Activated T-cell treated with anti-CD3 and anti-CD28 coated beads, Interleukin-2, amount 50 U/mL, for 1 hour (primary cell): Measurements from ENCODE around the gene MCCC1.
"Not testable (repeated sequence)": the region's sequence is repeated elsewhere in the genome, so short reads cannot be mapped to it uniquely, and the experiment has no call there.

Experiments used
- DNase-seq: peaks from one replicate; pipeline ENCODE4 v3.0.0-alpha.2; 2020

Gene MCCC1

GRCh38 chr3:183101040-183101439 is 1.7 kb upstream of the MCCC1 start:
- not testable (repeated sequence) for DNase-seq

DNA sequence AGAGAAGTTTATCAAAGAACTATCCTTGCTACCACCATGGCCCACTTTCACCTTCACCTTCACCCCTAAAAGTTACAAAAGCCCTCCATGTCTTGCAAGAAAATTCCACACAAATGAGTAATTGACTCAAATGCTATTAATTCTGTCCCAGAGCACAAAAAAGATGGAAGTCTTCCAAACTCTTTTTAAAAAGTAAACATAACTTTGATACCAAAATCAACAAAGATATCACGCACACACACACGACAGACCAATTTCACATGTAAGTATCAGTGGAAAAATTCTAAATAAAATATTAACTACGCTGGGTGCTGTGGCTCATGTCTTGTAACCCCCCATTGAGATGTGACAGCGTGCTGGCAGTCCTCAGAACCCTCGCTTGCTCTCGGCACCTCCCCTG is 1.1 kb upstream of the MCCC1 start:
- DNase-seq = no peak

DNA sequence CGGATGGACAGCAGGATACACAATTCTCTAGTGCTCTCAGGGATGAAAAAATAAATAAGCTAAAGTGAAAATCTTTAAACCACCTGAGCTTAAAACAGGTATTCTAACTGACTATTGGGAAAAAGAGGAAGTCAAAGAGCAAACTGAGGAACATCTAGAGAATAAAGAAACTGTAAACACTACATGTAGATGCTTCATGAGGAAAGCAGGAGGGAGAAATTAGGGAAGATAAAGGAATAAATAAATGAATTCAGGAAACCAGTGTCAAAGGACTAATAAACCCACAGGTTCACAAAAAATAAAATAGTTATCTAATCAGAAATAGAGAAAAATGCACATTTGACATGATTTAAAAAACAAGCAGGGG is 525 bp upstream of the MCCC1 start:
- DNase-seq = no peak

DNA sequence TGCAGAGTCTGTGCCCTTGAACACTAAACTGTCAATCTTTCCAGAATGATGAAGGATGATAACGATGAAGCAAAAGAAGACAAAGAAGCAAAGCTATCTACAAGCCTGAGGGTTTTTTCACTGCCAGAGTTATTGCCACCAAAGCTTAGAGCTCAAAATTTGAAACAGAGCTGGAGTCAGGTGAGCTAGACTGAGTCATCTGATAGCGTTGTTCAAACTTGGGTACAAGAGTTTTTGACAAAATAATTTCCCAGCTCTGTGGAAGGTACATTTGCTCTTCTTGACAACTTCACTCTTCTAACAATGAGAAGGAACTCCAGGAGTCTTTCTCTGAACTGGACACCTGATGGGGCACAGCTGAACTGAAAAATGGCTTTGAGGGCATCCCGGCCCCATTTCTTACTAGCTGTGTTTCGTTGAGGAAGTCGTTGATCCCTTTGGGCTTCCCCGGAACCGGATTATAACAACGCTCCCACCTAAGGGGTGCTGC is 715 bp downstream of the MCCC1 start:
- no peak for DNase-seq

DNA sequence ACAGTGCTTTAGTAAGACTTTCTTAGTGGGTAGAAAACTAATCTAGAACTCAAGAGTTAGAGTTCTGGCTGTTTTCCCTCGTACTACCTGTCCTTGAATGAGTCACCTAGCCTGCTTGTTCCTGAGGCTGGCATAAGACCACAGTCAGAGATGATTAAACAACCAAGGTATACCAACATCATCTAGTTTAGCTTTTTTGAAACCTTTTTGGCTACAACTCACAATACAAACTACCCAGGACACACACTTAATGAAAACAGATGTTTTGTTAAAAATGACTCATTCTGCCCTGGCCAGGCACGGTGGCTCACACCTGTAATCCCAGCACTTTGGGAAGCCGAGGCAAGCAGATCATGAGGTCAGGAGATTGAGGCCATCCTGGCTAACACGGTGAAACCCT is 4.6 kb downstream of the MCCC1 start:
- no peak for DNase-seq

- DNase-seq = no peak
Observed at GRCh38 chr3:183092256-183092655, 7.0 kb downstream of the MCCC1 start.

- no peak for DNase-seq
Observed at GRCh38 chr3:183087184-183087583, 12.1 kb downstream of the MCCC1 start.

DNA sequence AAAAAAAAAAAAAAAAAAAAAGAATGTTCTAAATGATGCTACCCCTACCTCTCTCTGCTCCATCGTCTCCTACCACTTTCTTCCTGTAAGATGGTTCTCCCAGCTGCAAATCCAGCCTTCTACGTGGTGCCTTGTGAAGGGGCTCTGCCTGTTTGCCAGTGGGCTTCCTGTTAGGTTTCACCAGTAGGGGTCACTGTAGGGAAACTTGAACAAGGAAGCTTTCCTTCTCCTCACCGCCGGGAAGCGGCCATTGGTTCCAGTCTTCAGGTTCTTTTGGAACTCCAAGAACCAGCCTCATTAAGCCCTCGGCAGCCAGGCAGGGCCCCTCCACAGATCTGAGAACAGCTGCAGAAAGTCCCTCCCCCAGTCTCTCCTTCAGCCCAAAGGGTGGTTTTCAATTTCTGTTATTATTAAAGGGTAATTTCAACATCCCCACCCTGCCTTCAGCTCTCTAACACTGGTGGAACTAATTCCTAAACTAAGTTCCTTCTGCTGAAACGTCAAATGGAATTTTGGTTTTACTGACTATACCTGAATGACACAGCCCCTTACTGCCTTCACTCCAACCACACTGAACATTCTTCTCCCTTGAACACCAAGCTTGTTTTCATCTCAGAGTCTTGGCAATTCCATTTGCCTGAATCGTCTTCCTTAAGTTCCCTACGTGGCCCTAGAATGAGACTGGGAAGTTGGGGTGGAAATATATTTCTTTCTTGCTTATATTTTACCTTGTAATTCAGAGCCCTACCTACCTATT is 13.5 kb downstream of the MCCC1 start:
- DNase-seq = no peak

- DNase-seq = no peak
Observed at GRCh38 chr3:183082355-183082915, 16.9 kb downstream of the MCCC1 start.

GRCh38 chr3:183081459-183082183 is 17.7 kb downstream of the MCCC1 start:
- DNase-seq = no peak

DNA sequence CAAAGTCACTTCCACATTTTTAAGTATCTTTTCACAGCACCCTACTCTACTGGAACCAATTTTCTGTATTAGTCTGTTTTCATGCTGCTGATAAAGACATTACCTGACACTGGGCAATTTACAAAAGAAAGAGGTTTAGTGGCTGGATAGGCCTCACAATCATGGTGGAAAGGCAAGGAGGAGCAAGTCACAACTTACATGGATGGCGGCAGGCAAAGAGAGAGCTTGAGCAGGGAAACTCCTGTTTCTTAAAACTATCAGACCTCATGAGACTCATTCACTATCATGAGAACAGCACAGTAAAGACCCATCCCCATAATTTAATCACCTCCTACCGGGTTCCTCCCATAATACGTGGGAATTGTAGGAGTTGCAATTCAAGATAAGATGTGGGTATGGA is 18.7 kb downstream of the MCCC1 start:
- no peak for DNase-seq

DNA sequence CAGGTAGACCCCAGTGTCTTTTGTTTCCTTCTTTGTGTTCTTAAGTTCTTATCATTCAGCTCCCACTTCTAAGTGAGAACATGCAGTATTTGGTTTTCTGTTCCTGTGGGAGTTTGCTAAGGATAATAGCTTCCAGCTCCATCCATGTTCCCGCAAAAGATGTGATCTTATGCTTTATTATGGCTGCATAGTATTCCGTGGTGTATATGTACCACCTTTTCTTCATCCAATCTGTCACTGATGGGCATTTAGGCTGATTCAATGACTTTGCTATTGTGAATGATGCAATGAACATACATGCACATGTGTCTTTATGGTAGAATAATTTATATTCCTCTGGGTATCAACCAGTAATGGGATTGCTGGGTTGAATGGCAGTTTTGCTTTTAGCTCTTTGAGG is 24.4 kb downstream of the MCCC1 start:
- DNase-seq = no peak

DNA sequence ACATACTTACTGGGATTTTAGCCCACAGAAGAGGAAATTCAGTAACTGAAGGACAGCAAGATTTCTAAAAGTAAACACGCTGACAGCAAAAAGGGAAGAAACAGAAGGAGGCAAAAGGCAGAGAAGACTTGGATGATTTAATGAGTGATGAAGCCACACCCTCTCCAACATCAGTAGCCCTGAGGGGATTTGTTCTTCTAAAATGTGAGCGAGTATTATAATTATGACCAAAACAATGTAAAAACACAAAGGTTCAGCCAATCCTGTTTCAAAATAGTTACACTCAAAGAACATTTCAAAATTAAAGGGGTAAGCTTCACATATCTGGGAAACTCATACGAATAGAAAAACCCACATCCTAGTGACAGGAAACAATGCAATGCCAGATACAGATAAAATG is 25.0 kb downstream of the MCCC1 start:
- DNase-seq = no peak

GRCh38 chr3:183073839-183074238 is 25.5 kb downstream of the MCCC1 start:
- no peak for DNase-seq

GRCh38 chr3:183070892-183071291 is 28.4 kb downstream of the MCCC1 start:
- no peak for DNase-seq

DNA sequence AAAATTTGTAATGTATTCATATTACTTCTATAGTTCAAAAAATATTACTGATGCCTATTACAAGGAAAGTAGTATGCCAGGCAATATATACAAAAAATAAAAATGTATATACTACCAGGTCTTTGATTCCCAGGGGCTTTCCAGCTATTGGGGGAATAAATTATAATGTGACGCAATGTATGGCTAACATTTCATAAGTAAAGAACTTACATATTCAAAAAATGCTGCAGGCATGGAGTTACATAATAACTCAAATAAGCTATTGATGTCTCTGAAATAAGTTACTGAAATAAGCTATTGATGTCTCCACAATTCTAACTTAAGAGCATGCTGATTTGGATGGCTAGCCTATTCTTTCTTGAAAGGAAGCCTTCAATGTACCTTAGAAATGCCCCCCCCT is 30.2 kb downstream of the MCCC1 start:
- no peak for DNase-seq

GRCh38 chr3:183066891-183067290 is 32.4 kb downstream of the MCCC1 start:
- DNase-seq = not testable (repeated sequence)

DNA sequence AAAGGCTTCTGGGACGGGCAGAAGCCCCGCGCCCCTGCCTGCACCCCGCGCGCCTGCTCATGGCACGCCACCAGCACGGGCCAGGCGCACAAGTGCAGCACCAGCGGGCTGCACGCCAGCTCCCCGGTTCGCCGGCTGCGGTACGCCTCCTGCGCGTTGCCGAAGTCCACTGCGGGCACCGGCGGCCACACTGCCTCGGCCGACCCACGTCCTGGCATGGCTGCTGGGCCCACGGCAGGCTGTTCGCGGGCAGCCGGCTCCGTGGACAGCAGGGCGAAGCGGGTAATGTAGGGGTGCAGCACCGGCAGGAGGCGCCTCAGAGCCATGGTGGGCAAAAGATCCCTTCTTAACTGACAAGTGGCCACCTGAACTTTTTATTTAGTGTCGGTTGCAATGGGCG is 34.8 kb downstream of the MCCC1 start:
- no peak for DNase-seq

DNA sequence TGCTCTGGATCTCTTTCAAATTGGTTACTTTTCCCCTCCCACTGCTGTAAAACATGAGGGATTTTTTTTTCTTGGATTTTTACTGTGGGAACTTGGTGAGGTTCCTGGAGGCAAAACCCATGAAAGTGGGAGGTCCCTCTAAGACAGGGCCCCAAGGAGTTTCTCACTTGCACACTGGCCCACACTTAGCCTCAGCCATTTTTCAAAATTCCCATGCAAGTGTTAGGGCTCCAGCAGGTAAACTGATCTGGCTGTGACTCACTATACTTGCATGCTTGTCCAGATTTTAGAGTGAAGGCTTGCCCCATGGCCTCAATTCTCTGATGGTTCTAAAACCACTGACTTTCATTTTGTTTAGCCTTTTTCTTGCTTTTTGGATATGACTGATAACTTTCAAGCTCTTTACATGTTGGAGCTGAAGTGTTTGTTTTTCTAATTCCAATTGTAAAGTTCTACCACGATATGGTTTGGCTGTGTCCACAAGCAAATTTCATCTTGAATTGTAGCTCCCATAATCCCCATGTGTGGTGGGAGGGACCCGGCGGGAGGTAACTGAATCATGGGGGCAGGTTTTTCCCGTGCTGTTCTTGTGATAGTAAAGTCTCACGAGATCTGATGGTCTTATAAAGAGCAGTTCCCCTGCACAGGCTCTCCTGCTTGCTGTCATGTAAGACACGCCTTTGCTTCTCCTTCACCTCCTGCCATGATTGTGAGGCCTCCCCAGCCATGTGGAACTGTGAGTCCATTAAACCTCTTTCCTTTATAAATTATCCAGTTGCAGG is 37.7 kb downstream of the MCCC1 start:
- no peak for DNase-seq

DNA sequence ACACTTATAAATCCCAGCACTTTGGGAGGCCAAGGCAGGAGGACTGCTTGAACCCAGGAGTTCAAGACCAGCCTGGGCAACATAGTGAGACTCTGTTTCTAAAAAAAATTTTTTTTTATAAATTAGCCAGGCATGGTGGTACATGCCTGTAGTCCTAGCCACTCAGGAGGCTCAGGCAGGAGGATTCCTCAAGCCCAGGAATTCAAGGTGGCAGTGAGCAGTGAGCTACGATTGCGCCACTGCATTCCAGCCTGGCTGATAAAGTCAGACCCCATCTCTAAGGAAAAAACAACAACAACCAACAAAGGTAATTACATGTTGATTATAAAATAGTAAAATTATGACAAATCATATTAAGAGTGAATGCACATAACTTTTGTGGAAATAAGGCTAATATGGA is 40.9 kb downstream of the MCCC1 start:
- no peak for DNase-seq

DNA sequence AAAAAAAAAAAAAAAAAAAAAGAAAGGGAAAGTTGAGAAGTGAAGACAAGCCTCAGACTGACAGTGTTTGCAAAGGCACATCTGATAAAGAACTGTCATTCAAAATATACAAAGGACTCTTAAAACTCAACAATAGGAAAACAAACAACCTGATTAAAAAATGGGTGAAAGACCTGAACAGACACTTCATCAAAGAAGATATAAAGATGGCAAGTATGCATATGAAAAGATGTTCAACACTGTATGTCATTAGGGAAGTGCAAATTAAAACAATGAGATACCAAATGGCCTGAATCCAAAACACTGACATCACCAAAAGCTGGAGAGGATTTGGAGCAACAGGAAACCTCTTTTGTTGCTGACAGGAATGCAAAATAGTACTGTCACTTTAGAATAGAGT is 48.6 kb downstream of the MCCC1 start:
- no peak for DNase-seq

- DNase-seq = no peak
Observed at GRCh38 chr3:183046883-183047282, 52.4 kb downstream of the MCCC1 start.

DNA sequence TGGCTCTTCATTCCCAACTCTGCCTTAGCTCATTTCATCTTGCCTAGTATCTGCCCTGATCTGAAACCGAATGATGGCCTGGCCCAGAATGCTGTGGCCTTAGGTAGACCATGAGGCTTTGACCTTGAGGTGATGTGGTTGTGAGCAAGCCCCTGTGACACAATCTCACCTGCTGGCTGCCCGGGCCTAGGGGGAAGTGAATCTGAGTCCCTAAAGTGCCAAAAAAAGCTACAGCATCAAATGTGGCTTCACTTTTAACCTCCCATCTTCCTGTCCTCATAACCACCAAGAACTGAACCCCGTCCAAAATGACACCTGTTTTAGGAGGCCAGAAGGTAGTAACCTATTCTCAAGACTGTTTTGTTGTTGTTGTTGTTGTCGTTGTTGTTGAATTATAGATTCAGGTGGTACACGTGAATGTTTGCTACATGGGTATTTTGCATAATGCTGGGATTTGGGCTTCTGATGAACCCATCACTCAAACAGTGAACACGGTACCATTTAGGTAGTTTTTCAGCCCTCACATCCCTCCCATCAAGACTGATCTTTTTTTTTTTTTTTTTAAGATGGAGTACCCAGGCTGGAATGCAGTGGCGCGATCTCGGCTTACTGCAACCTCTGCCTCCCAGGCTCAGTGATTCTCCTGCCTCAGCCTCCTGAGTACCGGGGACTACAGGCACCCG is 54.6 kb downstream of the MCCC1 start:
- DNase-seq = no peak
